Transverse colon (tissue), 4 donors: ENCODE results near the gene ATOH1. TPM values are rescaled to one million over a fixed set of nuclear protein-coding genes. Genes with fewer than 3 reads are reported as not detected.
A peak's percentile ranks its signal among the peaks of the same experiment; 100 is the strongest.

Source experiments
- DNase-seq: peaks from one replicate; pipeline ENCODE4 v3.0.0-alpha.2; 2019
- H3K27ac ChIP-seq, 4 donors: fragments of 200-600 bp; sonication (generic); 2 replicates each; pipeline ENCODE4 v1.5.1; 2016 to 2018; ENCODE audit warnings: inconsistent platforms in 4 of 4
- H3K27me3 ChIP-seq: fragments of 200-600 bp; sonication (generic); 2 replicates; pipeline ENCODE4 v1.5.1; 2017; ENCODE audit warnings: inconsistent platforms
- H3K36me3 ChIP-seq, 4 donors: fragments of 200-600 bp; sonication (generic); 2 replicates each; pipeline ENCODE4 v1.5.1; 2017 to 2019; ENCODE audit warnings: inconsistent platforms in 4 of 4
- H3K4me1 ChIP-seq, 4 donors: fragments of 200-600 bp; sonication (generic); 2 replicates each; pipeline ENCODE4 v1.5.1; 2017 to 2020; ENCODE audit warnings: inconsistent platforms in 4 of 4
- H3K4me3 ChIP-seq, 4 donors: fragments of 200-600 bp; sonication (generic); 1 replicate in 1 of 4; 2 replicates in 3 of 4; pipeline versions ENCODE4 v1.5.1 to v1.6.1; 2017 to 2019; ENCODE audit warnings: inconsistent platforms in 4 of 4
- H3K9me3 ChIP-seq, 2 donors: fragments of 200-600 bp; sonication (generic); 2 replicates each; pipeline ENCODE4 v1.5.1; 2017 to 2019; ENCODE audit warnings: inconsistent platforms in 2 of 2
- EP300 ChIP-seq: sonication (generic); formaldehyde crosslinking; IDR thresholded peaks from one replicate; pipeline ENCODE4 v1.6.1; 2017; ENCODE audit warnings: antibody characterized with exemption, low read depth
- POLR2A ChIP-seq: fragments of 450-650 bp; IDR thresholded peaks from one replicate; pipeline ENCODE4 v1.6.1; 2016; ENCODE audit warnings: antibody characterized with exemption, mild to moderate bottlenecking, moderate library complexity
- POLR2AphosphoS5 ChIP-seq, 3 donors: sonication (generic); formaldehyde crosslinking; IDR thresholded peaks; one replicate each; pipeline ENCODE4 v1.6.1; 2016; ENCODE audit warnings: antibody characterized with exemption in 3 of 3
- WGBS, 2 donors: methylation state at CpG; one replicate each; pipeline ENCODE4 v1.1.5; 2018; ENCODE audit warnings: low coverage in 1 of 2; 5-methylcytosine and 5-hydroxymethylcytosine counted together
- in situ Hi-C, 4 donors: fragments of 200-750 bp; cut with MboI; loops; one replicate each; pipeline versions ENCODE4 v1.15.0 to v1.15.1; 2017; ENCODE audit warnings: low sequenced_read_pairs in 3 of 4, low pct_ligation_motif_present in 1 of 4, low pct_unique_long_range_greater_than_20kb in 1 of 4
- intact Hi-C: fragments of 100-400 bp; cut with DNase I; formaldehyde crosslinking; loops from one replicate; pipeline ENCODE4 v1.15.1; 2023; ENCODE audit warnings: low total_unique reads
- total RNA-seq, 4 donors: library from RNA; depleted of rRNA; stranded (reverse); fragments of >200 nt; gene quantifications; one replicate each; pipeline ENCODE4 v1.1.0, GENCODE V29; 2016
- TF ChIP-seq, protein P1 (sequence below), 5 experiments: fragments of 200-600 bp in 3 of 5; fragments of 450-650 bp in 2 of 5; sonication (generic) in 3 of 5; IDR thresholded peaks; 1 replicate in 2 of 5; 2 replicates in 3 of 5; pipeline ENCODE4 v1.5.1; 2016 to 2017; ENCODE audit warnings: antibody characterized with exemption in 5 of 5, inconsistent platforms in 3 of 5, mild to moderate bottlenecking in 2 of 5, moderate library complexity in 1 of 5

Gene ATOH1
- total RNA-seq, 4 donors from 2014 or later: 23.5 to 76.7 (median 32.8) TPM

DNA sequence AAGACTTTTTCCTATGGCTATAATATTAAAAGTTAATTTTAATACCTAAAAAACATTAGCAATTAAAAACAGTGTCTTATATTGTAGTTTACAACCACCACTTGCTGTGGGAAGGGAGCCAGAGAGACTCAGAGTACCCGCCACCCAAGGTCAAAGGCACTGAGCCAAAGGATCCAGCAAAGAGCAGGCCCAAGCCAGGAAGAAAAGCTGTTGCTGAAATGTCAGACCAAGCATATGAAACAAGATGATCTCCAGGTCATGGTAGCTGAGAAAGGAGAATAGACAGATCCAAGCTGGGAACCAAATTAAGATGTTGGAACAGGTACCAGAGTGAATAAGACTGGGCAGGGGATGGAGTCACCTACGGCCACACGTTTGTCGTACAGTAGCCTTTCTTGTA lies 18.8 kb upstream of the ATOH1 start:
- in situ Hi-C loops (loop anchor here in 1 of 4 donors (25.0 kb wide), 1 partner anchor 328 kb away; no protein-coding TSS in a partner anchor), intact Hi-C loops (no loop called here)
- peak; percentile 40 for DNase-seq
- 26 to 63% methylated on average over 4 of the region's 4 CpGs for WGBS, 2 donors
- Histone ChIP-seq H3K36me3 (no peaks in the 10 kb centered on the region), H3K27ac (no peak overlapping the region), H3K4me3 (no peak overlapping the region), H3K4me1 (peaks cover 0 to 17% (median 7%) of the 10 kb centered on the region in 4 donors), H3K9me3 (no peaks in the 10 kb centered on the region), H3K27me3 (no peaks in the 10 kb centered on the region)
- TF ChIP-seq POLR2AphosphoS5 (IDR thresholded peaks at IDR 0.05) (peak; percentile 22 to 79 (median 54)), EP300 (no peak)

DNA sequence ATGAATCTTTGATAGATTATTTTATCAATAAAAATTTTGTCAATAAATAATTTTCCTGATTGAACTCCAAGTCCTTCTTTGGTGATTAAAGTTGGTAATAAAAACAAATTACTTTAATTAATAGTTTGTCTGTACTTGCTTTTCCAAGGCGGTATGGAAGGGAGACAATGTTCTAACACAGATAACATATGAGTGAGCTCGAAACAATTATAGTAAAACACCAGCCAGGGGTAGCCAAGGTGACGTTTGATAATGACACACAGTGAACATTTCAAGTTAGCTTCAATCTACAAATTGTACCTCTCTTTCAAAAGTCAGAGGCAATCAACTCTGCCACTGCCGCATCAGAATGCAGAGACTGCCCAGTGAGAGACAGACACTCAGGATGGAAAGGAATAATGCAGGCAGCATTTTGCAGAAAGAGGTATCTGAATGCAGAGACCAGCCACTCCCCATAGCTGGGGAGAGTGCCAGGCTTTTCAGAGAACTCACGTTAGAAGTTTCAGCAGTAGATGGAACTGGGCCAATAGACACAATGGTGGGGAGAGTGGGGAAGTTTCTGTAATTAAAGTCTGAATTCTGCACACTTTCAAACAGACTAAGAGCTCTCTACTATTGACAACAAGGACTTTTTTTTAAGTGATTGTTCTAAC lies 18.1 kb upstream of the ATOH1 start:
- peaks cover 0 to 17% (median 7%) of the 10 kb centered on the region in 4 donors for H3K4me1 ChIP-seq
- no peaks in the 10 kb centered on the region for H3K9me3 ChIP-seq
- 34 to 39% methylated on average over 3 to 5 of the region's 5 CpGs for WGBS, 2 donors
- H3K27me3 ChIP-seq: no peaks in the 10 kb centered on the region
- peak; percentile 37 for DNase-seq
- in situ Hi-C loops (loop anchor here in 1 of 4 donors (25.0 kb wide), 1 partner anchor 327 kb away; no protein-coding TSS in a partner anchor), intact Hi-C loops (no loop called here)
- H3K4me3 ChIP-seq: no peak overlapping the region
- TF ChIP-seq POLR2AphosphoS5 (IDR thresholded peaks at IDR 0.05) (no peak), EP300 (no peak), POLR2A (no peak)
- TF ChIP-seq, protein P1, sequence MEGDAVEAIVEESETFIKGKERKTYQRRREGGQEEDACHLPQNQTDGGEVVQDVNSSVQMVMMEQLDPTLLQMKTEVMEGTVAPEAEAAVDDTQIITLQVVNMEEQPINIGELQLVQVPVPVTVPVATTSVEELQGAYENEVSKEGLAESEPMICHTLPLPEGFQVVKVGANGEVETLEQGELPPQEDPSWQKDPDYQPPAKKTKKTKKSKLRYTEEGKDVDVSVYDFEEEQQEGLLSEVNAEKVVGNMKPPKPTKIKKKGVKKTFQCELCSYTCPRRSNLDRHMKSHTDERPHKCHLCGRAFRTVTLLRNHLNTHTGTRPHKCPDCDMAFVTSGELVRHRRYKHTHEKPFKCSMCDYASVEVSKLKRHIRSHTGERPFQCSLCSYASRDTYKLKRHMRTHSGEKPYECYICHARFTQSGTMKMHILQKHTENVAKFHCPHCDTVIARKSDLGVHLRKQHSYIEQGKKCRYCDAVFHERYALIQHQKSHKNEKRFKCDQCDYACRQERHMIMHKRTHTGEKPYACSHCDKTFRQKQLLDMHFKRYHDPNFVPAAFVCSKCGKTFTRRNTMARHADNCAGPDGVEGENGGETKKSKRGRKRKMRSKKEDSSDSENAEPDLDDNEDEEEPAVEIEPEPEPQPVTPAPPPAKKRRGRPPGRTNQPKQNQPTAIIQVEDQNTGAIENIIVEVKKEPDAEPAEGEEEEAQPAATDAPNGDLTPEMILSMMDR (IDR thresholded peaks at IDR 0.05): no peak
- no peak overlapping the region for H3K27ac ChIP-seq
- H3K36me3 ChIP-seq: no peaks in the 10 kb centered on the region

DNA sequence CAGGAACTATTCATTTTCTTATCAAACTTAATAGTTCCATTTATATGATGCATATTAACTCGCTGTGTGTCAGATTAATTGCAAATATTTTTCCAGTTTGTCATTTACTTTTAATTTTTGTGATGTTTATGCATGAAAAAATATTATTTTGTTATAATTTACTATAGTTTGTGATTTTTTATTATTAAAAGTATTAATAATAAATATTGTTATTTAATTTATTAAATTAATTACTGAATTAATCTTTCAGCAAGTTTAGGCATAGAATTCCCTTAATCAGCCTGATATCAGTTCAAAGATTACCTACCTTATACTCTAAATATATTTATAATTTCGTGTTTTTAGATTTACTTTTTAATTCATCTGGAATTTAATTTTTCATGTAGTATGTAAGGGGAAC lies 15.5 kb upstream of the ATOH1 start:
- intact Hi-C loops (no loop called here), in situ Hi-C loops (loop anchor here in 1 of 4 donors (25.0 kb wide), 1 partner anchor 324 kb away; no protein-coding TSS in a partner anchor)
- no peak for TF ChIP-seq POLR2AphosphoS5 (IDR thresholded peaks at IDR 0.05)
- TF ChIP-seq, protein P1 (IDR thresholded peaks at IDR 0.05): no peak
- no peak for TF ChIP-seq POLR2A
- TF ChIP-seq EP300: no peak
- Histone ChIP-seq H3K4me3 (no peak overlapping the region), H3K36me3 (no peaks in the 10 kb centered on the region), H3K4me1 (peaks cover 0 to 17% (median 7%) of the 10 kb centered on the region in 4 donors), H3K9me3 (no peaks in the 10 kb centered on the region), H3K27me3 (no peaks in the 10 kb centered on the region), H3K27ac (no peak overlapping the region)
- WGBS, 2 donors: 72 to 75% methylated on average over 2 of the region's 2 CpGs
- DNase-seq: no peak

DNA sequence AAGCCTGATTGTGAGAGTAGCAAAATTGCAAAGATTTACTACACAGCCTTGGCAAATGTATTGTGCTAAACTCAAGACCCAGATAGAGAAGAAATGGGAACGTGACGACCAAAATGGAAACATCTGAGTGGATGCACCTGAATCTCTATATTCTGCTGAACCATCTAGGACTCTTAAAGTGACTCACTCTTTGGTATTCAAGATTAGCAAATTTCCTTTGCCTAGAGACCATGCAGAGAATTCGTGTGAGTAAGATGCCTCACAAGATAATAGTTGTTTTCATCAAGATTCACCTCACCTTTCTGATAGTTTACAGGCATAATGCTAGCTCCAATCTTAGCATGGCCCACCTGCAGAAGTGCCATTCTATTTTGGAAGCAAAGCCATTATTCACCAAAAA lies 14.4 kb upstream of the ATOH1 start:
- no peak overlapping the region for H3K27ac ChIP-seq
- no peak overlapping the region for H3K4me3 ChIP-seq
- no peaks in the 10 kb centered on the region for H3K36me3 ChIP-seq
- no peaks in the 10 kb centered on the region for H3K27me3 ChIP-seq
- intact Hi-C loops (no loop called here), in situ Hi-C loops (loop anchor here in 1 of 4 donors (25.0 kb wide), 1 partner anchor 323 kb away; no protein-coding TSS in a partner anchor)
- DNase-seq: no peak
- H3K4me1 ChIP-seq: peaks cover 0 to 17% (median 7%) of the 10 kb centered on the region in 4 donors
- TF ChIP-seq POLR2AphosphoS5 (IDR thresholded peaks at IDR 0.05) (no peak), POLR2A (no peak), EP300 (no peak)
- TF ChIP-seq, protein P1 (IDR thresholded peaks at IDR 0.05): no peak
- WGBS, 2 donors: 82 to 84% methylated on average over 3 of the region's 3 CpGs
- H3K9me3 ChIP-seq: no peaks in the 10 kb centered on the region
